HFFc6 (cell line): Measurements from ENCODE around the gene DRD1. TPM values are rescaled to one million over a fixed set of nuclear protein-coding genes. Genes with fewer than 3 reads are reported as not detected.

Experiments used
- DNase-seq: peaks from one replicate; pipeline ENCODE4 v3.0.0-alpha.2; 2018
- H3K27ac Mint-ChIP-seq: 2 replicates; pipeline ENCODE4 v1.8.0; 2020; ENCODE audit warnings: mild to moderate bottlenecking, mixed read lengths
- H3K27me3 Mint-ChIP-seq: 2 replicates; pipeline ENCODE4 v1.8.0; 2021; ENCODE audit warnings: mild to moderate bottlenecking, moderate library complexity, mixed read lengths; ENCODE audit not compliant: insufficient read depth
- H3K36me3 Mint-ChIP-seq: 2 replicates; pipeline ENCODE4 v1.8.0; 2021; ENCODE audit warnings: low read depth, mixed read lengths
- H3K4me1 Mint-ChIP-seq: 2 replicates; pipeline ENCODE4 v1.8.0; 2020; ENCODE audit warnings: low read depth, mixed read lengths
- H3K4me3 Mint-ChIP-seq: 2 replicates; pipeline ENCODE4 v1.8.0; 2020; ENCODE audit warnings: mild to moderate bottlenecking, moderate library complexity, mixed read lengths
- H3K9me3 Mint-ChIP-seq: 2 replicates; pipeline ENCODE4 v1.8.0; 2020; ENCODE audit warnings: mild to moderate bottlenecking, mixed read lengths
- CTCF ChIP-seq: fragments of 200-600 bp; sonication (generic); IDR thresholded peaks from 2 replicates; pipeline ENCODE4 v1.5.0; 2021; ENCODE audit warnings: antibody characterized with exemption, mild to moderate bottlenecking
- total RNA-seq, 6 experiments: library from RNA; stranded (reverse); fragmentation: NEBNext Ultra II Directional; extraction: Animal tissue kit (Norgen Biotek cat#: 25700); gene quantifications; 2 replicates in 1 of 6; 3 replicates in 5 of 6; pipeline ENCODE4 v1.2.3, GENCODE V29; 2021

The DRD1 gene
- total RNA-seq, 6 experiments from 2014 or later = not detected

- Mint-ChIP-seq H3K4me1 (no peaks in the 10 kb centered on the region), H3K27ac (no peak overlapping the region), H3K4me3 (no peak overlapping the region), H3K9me3 (no peaks in the 10 kb centered on the region), H3K36me3 (no peaks in the 10 kb centered on the region), H3K27me3 (peaks cover 16% of the 10 kb centered on the region)
- TF ChIP-seq CTCF = no peak
- no peak for DNase-seq
Measured at GRCh38 chr5:175463641-175464040, 19.7 kb upstream of the DRD1 start.

GRCh38 chr5:175461370-175461769 lies 17.4 kb upstream of the DRD1 start:
- Mint-ChIP-seq H3K36me3 (no peaks in the 10 kb centered on the region), H3K27ac (no peak overlapping the region), H3K27me3 (peaks cover 10% of the 10 kb centered on the region), H3K4me3 (no peak overlapping the region), H3K9me3 (no peaks in the 10 kb centered on the region), H3K4me1 (no peaks in the 10 kb centered on the region)
- TF ChIP-seq CTCF = no peak
- DNase-seq = no peak

- Mint-ChIP-seq H3K4me1 (no peaks in the 10 kb centered on the region), H3K27ac (no peak overlapping the region), H3K9me3 (no peaks in the 10 kb centered on the region), H3K4me3 (no peak overlapping the region), H3K27me3 (peaks cover 10% of the 10 kb centered on the region), H3K36me3 (no peaks in the 10 kb centered on the region)
- DNase-seq = no peak
- no peak for TF ChIP-seq CTCF
Measured at GRCh38 chr5:175460552-175460951, 16.6 kb upstream of the DRD1 start.

- Mint-ChIP-seq H3K4me1 (no peaks in the 10 kb centered on the region), H3K27me3 (peaks cover 10% of the 10 kb centered on the region), H3K4me3 (no peak overlapping the region), H3K36me3 (no peaks in the 10 kb centered on the region), H3K27ac (no peak overlapping the region), H3K9me3 (no peaks in the 10 kb centered on the region)
- TF ChIP-seq CTCF = peak; percentile 73
- DNase-seq = peak; percentile 42
Measured at GRCh38 chr5:175460126-175460525, 16.1 kb upstream of the DRD1 start.

GRCh38 chr5:175457466-175457865 lies 13.5 kb upstream of the DRD1 start:
- Mint-ChIP-seq H3K27ac (no peak overlapping the region), H3K4me1 (no peaks in the 10 kb centered on the region), H3K36me3 (no peaks in the 10 kb centered on the region), H3K27me3 (peaks cover 9% of the 10 kb centered on the region; the same call in 1 of the 2 replicates), H3K4me3 (no peak overlapping the region), H3K9me3 (no peaks in the 10 kb centered on the region)
- no peak for DNase-seq
- no peak for TF ChIP-seq CTCF
